ENCODE data around the gene LLGL1.

- no peak for TF ChIP-seq CTCF (IDR thresholded peaks at IDR 0.05; ENCODE audit: insufficient read depth, low read depth, low read length)
- TF ChIP-seq EZH2 (IDR thresholded peaks at IDR 0.05; ENCODE audit: insufficient read depth, low read length): no peak
These were observed 38.8 kb upstream of the LLGL1 start for GRCh38 chr17:18186627-18186982.

Measured in astrocyte (in vitro differentiated cells and primary cell).